GM06990 (cell line): ENCODE results near the gene SEPTIN5.

Experiments used
- DNase-seq: peaks from one replicate; pipeline ENCODE4 v3.0.0-alpha.2; 2011; ENCODE audit not compliant: insufficient read length; ENCODE audit errors: extremely low read depth
- H3K27me3 ChIP-seq: replicated peaks from 2 replicates; pipeline ENCODE4 v1.6.0; 2011; ENCODE audit warnings: low read length; ENCODE audit not compliant: control insufficient read depth, insufficient read depth
- H3K36me3 ChIP-seq: 2 replicates; pipeline ENCODE4 v1.5.1; 2011; ENCODE audit warnings: low read length; ENCODE audit not compliant: control insufficient read depth, insufficient read depth
- H3K4me3 ChIP-seq: replicated peaks from 2 replicates; pipeline ENCODE4 v1.5.1; 2011; ENCODE audit warnings: low read depth, mild to moderate bottlenecking, control low read depth, low read length
- CTCF ChIP-seq: IDR thresholded peaks from 2 replicates; pipeline ENCODE4 v1.5.1; 2011; ENCODE audit warnings: low read length, control low read depth, mild to moderate bottlenecking, inconsistent platforms; ENCODE audit not compliant: insufficient read depth, poor library complexity, severe bottlenecking

Gene SEPTIN5

GRCh38 chr22:19714312-19715187 is at the start of gene SEPTIN5:
TSS of gene SEPTIN5 (plus strand) at chr22:19714503. CDS start at chr22:19714589, 86 bp downstream.
- peak within 1 kb of the TSS; percentile 43 for H3K4me3 ChIP-seq
- peaks cover 3% of the 10 kb centered on the region for H3K27me3 ChIP-seq
- TF ChIP-seq CTCF, result no peak
- H3K36me3 ChIP-seq, result no peaks in the 10 kb centered on the region
- DNase-seq, result no peak

GRCh38 chr22:19664951-19665783 is 49.1 kb upstream of the SEPTIN5 start:
- no peaks in the 10 kb centered on the region for H3K36me3 ChIP-seq
- no peak for DNase-seq
- H3K4me3 ChIP-seq, result no peak overlapping the region
- no peak for TF ChIP-seq CTCF
- H3K27me3 ChIP-seq, result no peaks in the 10 kb centered on the region; the same call in 1 of the 2 replicates

- Histone ChIP-seq H3K36me3 (no peaks in the 10 kb centered on the region), H3K4me3 (no peak overlapping the region), H3K27me3 (no peaks in the 10 kb centered on the region; the same call in 1 of the 2 replicates)
- no peak for TF ChIP-seq CTCF
- DNase-seq, result no peak
Observed at GRCh38 chr22:19665784-19666672, 48.3 kb upstream of the SEPTIN5 start.

GRCh38 chr22:19666673-19667593 is 47.4 kb upstream of the SEPTIN5 start:
- Histone ChIP-seq H3K4me3 (no peak overlapping the region), H3K27me3 (no peaks in the 10 kb centered on the region; the same call in 1 of the 2 replicates), H3K36me3 (no peaks in the 10 kb centered on the region)
- DNase-seq, result no peak
- no peak for TF ChIP-seq CTCF
